ENCODE data around the gene CDC20. TPM values are rescaled to one million over a fixed set of nuclear protein-coding genes. Genes with fewer than 3 reads are reported as not detected.

Gene CDC20
- total and polyA plus RNA-seq, 7 experiments from 2014 or later: 0.38 to 101 (median 0.78) TPM; not detected in 2

- Mint-ChIP-seq H3K9me3 (no peaks in the 10 kb centered on the region), H3K27me3 (no peaks in the 10 kb centered on the region), H3K4me3 (no peak overlapping the region), H3K4me1 (peaks cover 16 to 25% (median 20%) of the 10 kb centered on the region in 7 donors), H3K27ac (peak overlapping the region in 3 of 9 donors; percentile 2 to 10 (median 9)), H3K36me3 (peaks cover 0 to 8% (median 0%) of the 10 kb centered on the region in 5 donors)
- no peaks in the 10 kb centered on the region for H3K9me3 ChIP-seq (ENCODE audit: control insufficient read depth in 2 of 3, low read length in 3 of 3)
- intact Hi-C loops (cut with micrococcal nuclease): loop anchor here in 1 of 2 donors (10.0 kb wide), 1 partner anchor 300 kb away; the partner anchor contains the start of gene KDM4A
- H3K4me3 ChIP-seq (ENCODE audit: low read length): no peak overlapping the region
- no peaks in the 10 kb centered on the region for H3K36me3 ChIP-seq (ENCODE audit: control insufficient read depth in 2 of 3, insufficient read depth in 3 of 3, low read length in 3 of 3)
- H3K4me1 ChIP-seq (ENCODE audit: control insufficient read depth in 2 of 2, insufficient read depth in 2 of 2, low read length in 2 of 2): peaks cover 5 to 13% of the 10 kb centered on the region in 2 donors
- ATAC-seq: no peak
- H3K27me3 ChIP-seq (ENCODE audit: control insufficient read depth in 2 of 2, insufficient read depth in 2 of 2, low read length in 2 of 2): no peaks in the 10 kb centered on the region
- no peak overlapping the region for H3K27ac ChIP-seq (ENCODE audit: low read depth, low read length)
- DNase-seq: no peak
- POLR2A ChIA-PET: interaction anchor here (1.2 kb wide), 1 partner anchor 14 kb away, joined by 4 read pairs; no protein-coding TSS in a partner anchor
- CTCF ChIA-PET: no interaction called here
These were observed 4.3 kb upstream of the CDC20 start for GRCh38 chr1:43354471-43354870.

GRCh38 chr1:43354936-43355335, 3.8 kb upstream of the CDC20 start:
- no peaks in the 10 kb centered on the region for H3K9me3 ChIP-seq (ENCODE audit: control insufficient read depth in 2 of 3, low read length in 3 of 3)
- Mint-ChIP-seq H3K27ac (peak overlapping the region in 1 of 9 donors; percentile 10), H3K36me3 (peaks cover 0 to 13% (median 0%) of the 10 kb centered on the region in 5 donors), H3K4me1 (peaks cover 12 to 25% (median 20%) of the 10 kb centered on the region in 7 donors), H3K9me3 (no peaks in the 10 kb centered on the region), H3K27me3 (no peaks in the 10 kb centered on the region), H3K4me3 (no peak overlapping the region)
- H3K27ac ChIP-seq (ENCODE audit: low read depth, low read length): no peak overlapping the region
- no peak for ATAC-seq
- H3K4me3 ChIP-seq (ENCODE audit: low read length): no peak overlapping the region
- H3K4me1 ChIP-seq (ENCODE audit: control insufficient read depth in 2 of 2, insufficient read depth in 2 of 2, low read length in 2 of 2): peaks cover 5 to 10% of the 10 kb centered on the region in 2 donors
- POLR2A ChIA-PET: interaction anchor here (1.2 kb wide), 1 partner anchor 14 kb away, joined by 4 read pairs; no protein-coding TSS in a partner anchor
- no peaks in the 10 kb centered on the region for H3K27me3 ChIP-seq (ENCODE audit: control insufficient read depth in 2 of 2, insufficient read depth in 2 of 2, low read length in 2 of 2)
- no peak for DNase-seq
- CTCF ChIA-PET: no interaction called here
- intact Hi-C loops (cut with micrococcal nuclease): loop anchor here (5.0 to 10.0 kb wide), 4 partner anchors 58 to 1993 kb away; partner anchors contain the start of genes ERMAP (in 1 of the 2), FOXO6 (in 1 of the 2), KDM4A (in 1 of the 2) and SVBP (in 1 of the 2)
- H3K36me3 ChIP-seq (ENCODE audit: control insufficient read depth in 2 of 3, insufficient read depth in 3 of 3, low read length in 3 of 3): no peaks in the 10 kb centered on the region

- CTCF ChIA-PET: no interaction called here
These were observed 1.5 kb upstream of the CDC20 start for GRCh38 chr1:43357251-43357650.

GRCh38 chr1:43358121-43358745, 548 bp upstream of the CDC20 start:
- Histone ChIP-seq H3K36me3 (ENCODE audit: control insufficient read depth in 2 of 3, insufficient read depth in 3 of 3, low read length in 3 of 3) (peaks cover 0 to 13% (median 0%) of the 10 kb centered on the region in 3 experiments), H3K27me3 (ENCODE audit: control insufficient read depth in 2 of 2, insufficient read depth in 2 of 2, low read length in 2 of 2) (no peaks in the 10 kb centered on the region), H3K9me3 (ENCODE audit: control insufficient read depth in 2 of 3, low read length in 3 of 3) (no peaks in the 10 kb centered on the region), H3K4me3 (ENCODE audit: low read length) (peak overlapping the region; percentile 90), H3K4me1 (ENCODE audit: control insufficient read depth in 2 of 2, insufficient read depth in 2 of 2, low read length in 2 of 2) (peaks cover 5 to 10% of the 10 kb centered on the region in 2 donors), H3K27ac (ENCODE audit: low read depth, low read length) (peak overlapping the region; percentile 78)
- no peak for ATAC-seq
- Mint-ChIP-seq H3K4me3 (peak overlapping the region; percentile 74 to 97 (median 90)), H3K4me1 (peaks cover 10 to 51% (median 20%) of the 10 kb centered on the region in 7 donors), H3K27me3 (no peaks in the 10 kb centered on the region), H3K27ac (peak overlapping the region; percentile 22 to 88 (median 87)), H3K36me3 (peaks cover 0 to 39% (median 5%) of the 10 kb centered on the region in 5 donors), H3K9me3 (no peaks in the 10 kb centered on the region)
- peak in 3 of 9 donors; percentile 9 to 13 (median 10) for DNase-seq
- ChIA-PET POLR2A (interaction anchor here (0.7 to 2.5 kb wide), 4 partner anchors 10 to 1277 kb away, joined by 3 to 16 read pairs (median 10); partner anchors contain the start of genes ELOVL1, MED8 and SZT2), CTCF (no interaction called here)
- intact Hi-C loops (cut with micrococcal nuclease): loop anchor here (1.0 to 10.0 kb wide), 13 partner anchors 9 to 1996 kb away; partner anchors contain the start of genes CFAP57 (in 2 of the 2), EBNA1BP2 (in 2 of the 2), ELOVL1 (in 2 of the 2) and MED8 (in 2 of the 2)

More at GRCh38 chr1:43357251-43357650, 1.5 kb upstream of the CDC20 start:
- peaks cover 0 to 33% (median 0%) of the 10 kb centered on the region in 5 donors for H3K36me3 Mint-ChIP-seq
- DNase-seq (no peak), ATAC-seq (no peak)
- Histone ChIP-seq H3K9me3 (ENCODE audit: control insufficient read depth in 2 of 3, low read length in 3 of 3) (no peaks in the 10 kb centered on the region), H3K36me3 (ENCODE audit: control insufficient read depth in 2 of 3, insufficient read depth in 3 of 3, low read length in 3 of 3) (peaks cover 0 to 7% (median 0%) of the 10 kb centered on the region in 3 experiments), H3K27ac (ENCODE audit: low read depth, low read length) (no peak overlapping the region), H3K4me3 (ENCODE audit: low read length) (no peak overlapping the region), H3K27me3 (ENCODE audit: control insufficient read depth in 2 of 2, insufficient read depth in 2 of 2, low read length in 2 of 2) (no peaks in the 10 kb centered on the region), H3K4me1 (ENCODE audit: control insufficient read depth in 2 of 2, insufficient read depth in 2 of 2, low read length in 2 of 2) (peaks cover 5 to 10% of the 10 kb centered on the region in 2 donors)
- intact Hi-C loops (cut with micrococcal nuclease): loop anchor here (5.0 to 10.0 kb wide), 4 partner anchors 60 to 1995 kb away; partner anchors contain the start of genes ERMAP (in 1 of the 2), FOXO6 (in 1 of the 2), KDM4A (in 1 of the 2) and SVBP (in 1 of the 2)
- H3K27me3 Mint-ChIP-seq: no peaks in the 10 kb centered on the region
- peak overlapping the region in 1 of 10 donors; percentile 34 for H3K4me3 Mint-ChIP-seq
- POLR2A ChIA-PET: interaction anchor here (2.5 kb wide), 1 partner anchor 11 kb away, joined by 16 read pairs; the partner anchor contains the start of gene ELOVL1
- no peaks in the 10 kb centered on the region for H3K9me3 Mint-ChIP-seq
- no peak overlapping the region for H3K27ac Mint-ChIP-seq
- H3K4me1 Mint-ChIP-seq: peaks cover 10 to 48% (median 20%) of the 10 kb centered on the region in 7 donors

- Mint-ChIP-seq H3K27me3 (no peaks in the 10 kb centered on the region), H3K27ac (peak overlapping the region in 5 of 9 donors; percentile 12 to 81 (median 64)), H3K9me3 (no peaks in the 10 kb centered on the region), H3K36me3 (peaks cover 5 to 46% (median 5%) of the 10 kb centered on the region in 5 donors), H3K4me1 (peaks cover 10 to 57% (median 20%) of the 10 kb centered on the region in 7 donors), H3K4me3 (peak overlapping the region; percentile 52 to 97 (median 75))
- Histone ChIP-seq H3K4me1 (ENCODE audit: control insufficient read depth in 2 of 2, insufficient read depth in 2 of 2, low read length in 2 of 2) (peaks cover 5 to 10% of the 10 kb centered on the region in 2 donors), H3K9me3 (ENCODE audit: control insufficient read depth in 2 of 3, low read length in 3 of 3) (no peaks in the 10 kb centered on the region), H3K36me3 (ENCODE audit: control insufficient read depth in 2 of 3, insufficient read depth in 3 of 3, low read length in 3 of 3) (peaks cover 1 to 28% (median 10%) of the 10 kb centered on the region in 3 experiments), H3K27me3 (ENCODE audit: control insufficient read depth in 2 of 2, insufficient read depth in 2 of 2, low read length in 2 of 2) (no peaks in the 10 kb centered on the region), H3K4me3 (ENCODE audit: low read length) (no peak overlapping the region), H3K27ac (ENCODE audit: low read depth, low read length) (no peak overlapping the region)
- no peak for DNase-seq
- no peak for ATAC-seq
- intact Hi-C loops (cut with micrococcal nuclease): loop anchor here (2.0 to 10.0 kb wide), 8 partner anchors 62 to 1997 kb away; partner anchors contain the start of genes KDM4A (in 2 of the 2), ATP6V0B (in 1 of the 2), B4GALT2 (in 1 of the 2) and DPH2 (in 1 of the 2)
- POLR2A ChIA-PET: interaction anchor here (0.8 to 2.5 kb wide), 2 partner anchors 8 to 111 kb away, joined by 3 to 16 read pairs; partner anchors contain the start of gene ELOVL1
- CTCF ChIA-PET: no interaction called here
These were observed 915 bp downstream of the CDC20 start for GRCh38 chr1:43359696-43360095.

- ChIA-PET CTCF (no interaction called here), POLR2A (interaction anchor here (0.5 to 1.3 kb wide), 3 partner anchors 29 to 189 kb away, joined by 3 to 4 read pairs (median 3); partner anchors contain the start of genes CFAP57, EBNA1BP2, MED8 and SZT2)
- no peak overlapping the region for H3K27ac Mint-ChIP-seq
- H3K4me3 ChIP-seq (ENCODE audit: low read length): no peak overlapping the region
- no peak overlapping the region for H3K27ac ChIP-seq (ENCODE audit: low read depth, low read length)
- H3K4me3 Mint-ChIP-seq: peak overlapping the region in 4 of 10 donors; percentile 39 to 97 (median 52)
- peaks cover 10 to 37% (median 10%) of the 10 kb centered on the region in 3 experiments for H3K36me3 ChIP-seq (ENCODE audit: control insufficient read depth in 2 of 3, insufficient read depth in 3 of 3, low read length in 3 of 3)
- H3K4me1 ChIP-seq (ENCODE audit: control insufficient read depth in 2 of 2, insufficient read depth in 2 of 2, low read length in 2 of 2): peaks cover 5 to 11% of the 10 kb centered on the region in 2 donors
- no peak for DNase-seq
- no peaks in the 10 kb centered on the region for H3K9me3 Mint-ChIP-seq
- H3K27me3 ChIP-seq (ENCODE audit: control insufficient read depth in 2 of 2, insufficient read depth in 2 of 2, low read length in 2 of 2): no peaks in the 10 kb centered on the region
- ATAC-seq: no peak
- intact Hi-C loops (cut with micrococcal nuclease): loop anchor here (10.0 kb wide), 4 partner anchors 294 to 614 kb away; partner anchors contain the start of genes ATP6V0B (in 1 of the 2), B4GALT2 (in 1 of the 2), DPH2 (in 1 of the 2) and KDM4A (in 1 of the 2)
- H3K4me1 Mint-ChIP-seq: peaks cover 10 to 64% (median 27%) of the 10 kb centered on the region in 7 donors
- no peaks in the 10 kb centered on the region for H3K9me3 ChIP-seq (ENCODE audit: control insufficient read depth in 2 of 3, low read length in 3 of 3)
- H3K27me3 Mint-ChIP-seq: no peaks in the 10 kb centered on the region
- peaks cover 5 to 53% (median 10%) of the 10 kb centered on the region in 5 donors for H3K36me3 Mint-ChIP-seq
These were observed 1.8 kb downstream of the CDC20 start for GRCh38 chr1:43360616-43361015.

All from naive thymus-derived CD4-positive, alpha-beta T cell (primary cell).